Effector memory CD8-positive, alpha-beta T cell (primary cell): Measurements from ENCODE around the gene CACNA2D3.

Source experiments
- ATAC-seq: fragments of 150-1000 bp; cut with Tn5 transposase; replicated peaks from 2 replicates; pipeline ENCODE4 v1.10.0; 2021; ENCODE audit warnings: mild to moderate bottlenecking, moderate library complexity
- DNase-seq, 3 experiments: peaks; one replicate each; pipeline ENCODE4 v3.0.0; 2021
- H3K27ac Mint-ChIP-seq, 2 donors: one replicate each; pipeline ENCODE4 v1.8.0; 2022; ENCODE audit warnings: mild to moderate bottlenecking in 2 of 2, mixed read lengths in 2 of 2, moderate library complexity in 2 of 2
- H3K27me3 Mint-ChIP-seq, 2 donors: one replicate each; pipeline ENCODE4 v1.8.0; 2022; ENCODE audit warnings: mixed read lengths in 2 of 2
- H3K36me3 Mint-ChIP-seq: one replicate; pipeline ENCODE4 v1.8.0; 2022; ENCODE audit warnings: mild to moderate bottlenecking, moderate library complexity, mixed read lengths; ENCODE audit not compliant: insufficient read depth
- H3K4me1 Mint-ChIP-seq, 2 donors: one replicate each; pipeline ENCODE4 v1.8.0; 2022; ENCODE audit warnings: low read depth in 2 of 2, mixed read lengths in 2 of 2
- H3K4me3 Mint-ChIP-seq, 2 donors: one replicate each; pipeline ENCODE4 v1.8.0; 2022; ENCODE audit warnings: mild to moderate bottlenecking in 2 of 2, mixed read lengths in 2 of 2, moderate library complexity in 2 of 2
- H3K9me3 Mint-ChIP-seq, 2 donors: one replicate each; pipeline ENCODE4 v1.8.0; 2022; ENCODE audit warnings: mixed read lengths in 2 of 2

The CACNA2D3 gene

DNA sequence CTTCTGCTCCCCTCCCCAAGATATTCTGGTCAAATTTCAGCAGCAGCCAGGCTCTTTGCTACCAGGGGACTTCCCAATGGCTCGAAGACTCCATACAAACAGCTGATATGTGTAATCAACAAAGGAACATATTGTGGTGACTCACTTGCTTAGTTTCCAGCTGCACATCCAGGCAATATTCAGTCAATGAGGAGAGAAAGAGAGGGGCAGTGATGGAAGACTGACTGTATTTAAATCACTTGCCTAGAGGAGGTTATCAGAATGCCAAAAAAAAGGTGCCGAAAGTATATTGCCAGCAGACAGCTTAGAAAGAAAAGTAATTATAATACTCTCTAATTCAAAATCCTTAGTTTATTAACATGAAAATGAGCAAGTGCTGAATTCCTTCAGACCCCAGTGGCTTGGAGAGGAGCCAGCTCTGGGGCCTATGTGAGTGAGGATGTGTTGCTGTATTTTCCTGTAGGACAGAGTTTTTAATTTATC lies 569.0 kb downstream of the CACNA2D3 start:
- no peaks in the 10 kb centered on the region for H3K27me3 Mint-ChIP-seq
- H3K36me3 Mint-ChIP-seq: no peaks in the 10 kb centered on the region
- peaks cover 4 to 10% of the 10 kb centered on the region in 2 donors for H3K9me3 Mint-ChIP-seq
- no peak overlapping the region for H3K4me3 Mint-ChIP-seq
- no peak for ATAC-seq
- no peak for DNase-seq
- H3K4me1 Mint-ChIP-seq: no peaks in the 10 kb centered on the region
- H3K27ac Mint-ChIP-seq: no peak overlapping the region

DNA sequence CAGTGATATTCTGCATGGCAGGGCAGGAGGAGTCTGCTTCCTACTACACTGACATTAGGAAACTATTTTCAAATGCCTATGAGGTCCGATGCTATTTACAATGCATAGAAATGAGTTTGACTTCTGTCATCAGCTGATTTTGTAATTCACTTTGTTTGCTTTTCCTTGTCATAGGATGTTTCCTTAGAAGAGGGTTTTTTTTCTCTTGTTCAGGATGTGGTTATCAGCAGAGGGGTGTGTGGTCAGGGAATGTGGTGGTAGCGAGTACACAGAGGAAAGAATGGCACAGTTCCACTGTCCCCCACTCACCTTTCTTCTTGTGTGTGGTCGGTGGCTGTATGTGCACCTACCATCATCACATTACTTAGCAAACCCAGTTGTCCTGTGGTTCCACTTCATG lies 574.0 kb downstream of the CACNA2D3 start:
- ATAC-seq (no peak), DNase-seq (no peak)
- Mint-ChIP-seq H3K27ac (no peak overlapping the region), H3K9me3 (peaks cover under 1 to 8% of the 10 kb centered on the region in 2 donors), H3K4me1 (no peaks in the 10 kb centered on the region), H3K27me3 (no peaks in the 10 kb centered on the region), H3K4me3 (no peak overlapping the region), H3K36me3 (no peaks in the 10 kb centered on the region)

DNA sequence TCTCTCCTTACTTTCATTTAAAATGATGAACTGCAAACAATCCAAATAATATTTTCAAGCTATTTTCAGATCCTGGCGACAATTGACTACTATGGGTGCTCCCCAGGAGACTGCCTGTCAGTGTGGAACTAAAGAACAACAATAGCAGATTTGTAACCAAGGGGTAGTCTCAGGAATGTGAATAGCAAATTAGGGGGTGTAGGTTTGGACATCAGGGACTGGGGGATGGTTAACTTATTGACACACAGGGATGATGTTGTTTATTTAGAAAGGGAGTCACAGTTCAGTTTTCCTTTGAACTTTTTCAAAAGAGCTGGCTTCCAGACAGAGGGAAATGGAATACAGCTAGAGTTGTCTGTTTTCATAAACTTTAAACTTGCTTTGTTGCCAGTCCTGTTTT lies 575.7 kb downstream of the CACNA2D3 start:
- H3K27ac Mint-ChIP-seq: no peak overlapping the region
- ATAC-seq: no peak
- no peak for DNase-seq
- H3K9me3 Mint-ChIP-seq: peaks cover 0 to 8% of the 10 kb centered on the region in 2 donors
- no peak overlapping the region for H3K4me3 Mint-ChIP-seq
- H3K4me1 Mint-ChIP-seq: no peaks in the 10 kb centered on the region
- H3K36me3 Mint-ChIP-seq: no peaks in the 10 kb centered on the region
- no peaks in the 10 kb centered on the region for H3K27me3 Mint-ChIP-seq

DNA sequence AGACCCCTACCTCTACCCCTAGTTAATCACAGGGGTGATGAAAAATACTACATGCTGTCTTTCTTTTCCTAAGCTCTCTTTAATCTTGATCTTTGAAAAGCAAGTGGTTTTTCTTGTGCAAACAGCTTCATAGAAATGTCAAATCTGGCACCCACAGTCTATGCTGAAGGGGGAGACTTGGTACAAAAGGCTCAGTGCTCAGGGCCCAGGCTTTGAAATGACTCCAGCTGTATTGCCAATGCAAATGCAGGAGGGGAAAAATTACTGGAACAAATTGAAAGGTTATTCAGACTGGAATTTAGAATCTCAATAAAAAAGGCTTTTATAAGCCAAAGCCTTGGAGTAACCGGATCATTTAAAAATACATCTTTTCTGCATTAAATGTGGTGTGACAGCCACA lies 581.6 kb downstream of the CACNA2D3 start:
- DNase-seq: no peak
- Mint-ChIP-seq H3K4me3 (no peak overlapping the region), H3K9me3 (peaks cover 0 to 6% of the 10 kb centered on the region in 2 donors), H3K4me1 (no peaks in the 10 kb centered on the region), H3K36me3 (no peaks in the 10 kb centered on the region), H3K27ac (no peak overlapping the region), H3K27me3 (no peaks in the 10 kb centered on the region)
- no peak for ATAC-seq

DNA sequence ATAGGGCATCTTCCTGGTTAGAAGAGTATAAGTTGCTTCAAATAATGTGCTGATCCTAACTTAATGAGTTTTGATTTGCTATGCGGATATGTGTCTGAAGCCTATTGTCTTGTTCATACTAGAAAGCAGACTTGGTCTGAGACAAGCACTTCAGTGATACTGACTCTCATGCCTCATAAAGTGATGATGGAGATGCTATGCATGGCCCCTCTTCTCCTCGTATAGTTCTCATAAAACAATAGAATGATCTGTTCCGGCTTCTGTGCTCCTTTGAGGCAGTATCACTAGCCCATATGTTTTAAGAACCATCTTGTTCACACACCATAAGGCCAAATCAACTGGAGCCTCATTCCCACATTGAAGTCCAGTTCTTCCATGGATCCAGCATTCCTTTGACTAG lies 583.4 kb downstream of the CACNA2D3 start:
- Mint-ChIP-seq H3K9me3 (peaks cover 0 to 8% of the 10 kb centered on the region in 2 donors), H3K27ac (no peak overlapping the region), H3K27me3 (no peaks in the 10 kb centered on the region), H3K36me3 (no peaks in the 10 kb centered on the region), H3K4me1 (no peaks in the 10 kb centered on the region), H3K4me3 (no peak overlapping the region)
- ATAC-seq (no peak), DNase-seq (no peak)

DNA sequence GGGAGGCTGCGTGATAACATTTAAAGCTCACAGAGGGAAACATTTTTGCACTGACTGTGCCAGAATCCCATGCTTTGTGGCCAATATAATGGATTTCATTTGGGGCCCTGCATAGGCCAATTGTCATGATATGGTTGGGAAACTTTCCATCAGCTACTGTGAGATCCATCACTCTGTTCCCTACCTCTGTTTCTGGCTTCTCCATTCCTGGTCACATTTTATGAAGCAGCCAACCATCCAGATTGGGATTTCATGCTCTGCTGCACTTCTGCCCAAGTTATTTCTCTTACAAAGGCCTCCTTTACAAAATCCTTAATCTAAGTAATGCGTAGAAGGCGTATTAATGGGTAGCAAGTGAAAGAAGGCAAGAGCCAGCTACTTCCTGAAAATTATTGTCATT lies 584.4 kb downstream of the CACNA2D3 start:
- no peak overlapping the region for H3K27ac Mint-ChIP-seq
- H3K27me3 Mint-ChIP-seq: no peaks in the 10 kb centered on the region
- no peak overlapping the region for H3K4me3 Mint-ChIP-seq
- no peak for ATAC-seq
- H3K36me3 Mint-ChIP-seq: no peaks in the 10 kb centered on the region
- no peak for DNase-seq
- no peaks in the 10 kb centered on the region for H3K4me1 Mint-ChIP-seq
- peaks cover 0 to 8% of the 10 kb centered on the region in 2 donors for H3K9me3 Mint-ChIP-seq

DNA sequence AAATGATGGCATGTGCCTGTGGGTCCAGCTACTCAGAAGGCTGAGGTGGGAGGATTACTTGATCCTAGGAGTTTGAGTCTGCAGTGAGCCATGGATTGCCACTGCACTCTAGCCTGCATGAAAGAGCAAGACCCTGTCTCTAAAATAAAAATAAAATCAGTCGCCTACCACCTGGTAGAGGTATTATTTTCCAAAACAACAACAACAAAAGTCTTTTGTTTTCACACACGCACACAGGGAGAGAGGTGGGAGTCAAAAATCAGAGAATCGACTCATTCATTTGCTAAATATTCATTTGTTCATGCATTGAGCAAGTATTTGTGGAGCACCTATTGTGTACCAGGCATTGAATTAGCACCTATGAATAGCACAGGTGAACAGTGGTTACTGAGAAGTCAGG lies 587.4 kb downstream of the CACNA2D3 start:
- no peak overlapping the region for H3K27ac Mint-ChIP-seq
- DNase-seq: no peak

DNA sequence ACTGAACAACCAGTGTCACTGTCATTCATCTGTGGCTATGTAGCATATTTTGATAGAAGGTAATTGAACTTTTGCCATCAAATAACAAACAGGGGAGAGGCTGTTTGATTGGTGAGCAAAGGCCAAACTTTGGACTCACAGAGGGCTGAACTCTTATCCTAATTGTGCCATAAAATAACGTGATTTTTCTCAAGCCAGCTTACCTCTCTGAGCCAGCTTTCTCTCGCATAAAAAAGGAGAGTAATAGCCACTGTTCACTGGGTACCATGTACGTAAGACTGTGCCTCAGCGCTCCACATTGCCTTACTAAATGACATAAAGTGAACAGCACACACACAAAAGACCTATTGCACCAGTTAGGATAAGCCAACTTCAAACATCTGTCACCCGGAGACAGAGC lies 588.6 kb downstream of the CACNA2D3 start:
- ATAC-seq: no peak
- Mint-ChIP-seq H3K4me3 (no peak overlapping the region), H3K4me1 (no peaks in the 10 kb centered on the region), H3K27me3 (no peaks in the 10 kb centered on the region), H3K36me3 (no peaks in the 10 kb centered on the region), H3K9me3 (peaks cover 9 to 10% of the 10 kb centered on the region in 2 donors), H3K27ac (no peak overlapping the region)
- DNase-seq: no peak

More for the DNA sequence above, 587.4 kb downstream of the CACNA2D3 start:
- Mint-ChIP-seq H3K36me3 (no peaks in the 10 kb centered on the region), H3K9me3 (peaks cover 9 to 13% of the 10 kb centered on the region in 2 donors), H3K27me3 (no peaks in the 10 kb centered on the region), H3K4me1 (no peaks in the 10 kb centered on the region), H3K4me3 (no peak overlapping the region)
- ATAC-seq: no peak

DNA sequence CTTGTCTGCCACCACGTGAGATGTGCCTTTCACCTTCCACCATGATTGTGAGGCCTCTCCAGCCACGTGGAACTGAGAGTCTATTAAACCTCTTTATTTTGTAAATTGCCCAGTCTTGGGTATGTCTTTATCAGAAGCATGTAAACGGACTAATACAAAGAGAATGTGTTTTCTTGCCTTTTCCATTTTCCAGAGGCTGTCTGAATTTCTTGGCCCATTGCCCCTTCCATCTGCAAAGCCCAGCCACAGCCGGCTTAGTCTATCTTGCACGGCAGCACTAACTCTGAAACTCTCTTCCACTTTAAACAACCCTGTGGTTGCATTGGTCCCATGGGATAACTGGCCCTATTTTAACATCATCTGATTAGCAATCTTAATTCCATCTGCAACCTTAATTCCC lies 590.2 kb downstream of the CACNA2D3 start:
- Mint-ChIP-seq H3K4me3 (no peak overlapping the region), H3K9me3 (peaks cover 9% of the 10 kb centered on the region in 2 donors), H3K27ac (no peak overlapping the region), H3K36me3 (no peaks in the 10 kb centered on the region), H3K27me3 (no peaks in the 10 kb centered on the region), H3K4me1 (no peaks in the 10 kb centered on the region)
- DNase-seq (no peak), ATAC-seq (no peak)

DNA sequence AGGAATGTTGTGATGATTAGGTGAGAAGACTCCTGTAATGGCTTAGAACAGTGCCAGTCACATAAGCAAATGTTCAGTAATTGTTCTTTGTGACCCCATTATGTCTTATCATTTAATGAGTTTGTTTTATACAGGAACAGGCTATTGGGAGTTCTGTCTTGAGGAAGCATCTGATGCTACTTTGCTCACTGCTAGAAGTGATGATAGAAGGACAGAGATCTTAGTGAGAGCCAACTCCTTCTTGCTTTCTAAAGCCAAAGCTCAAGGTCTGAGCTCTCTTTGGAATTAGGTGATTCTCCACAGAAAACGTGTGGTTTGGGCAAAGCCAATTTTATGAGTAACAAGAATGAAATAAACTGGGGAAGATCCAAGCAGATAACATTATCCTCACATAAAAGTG lies 590.7 kb downstream of the CACNA2D3 start:
- no peak for ATAC-seq

DNA sequence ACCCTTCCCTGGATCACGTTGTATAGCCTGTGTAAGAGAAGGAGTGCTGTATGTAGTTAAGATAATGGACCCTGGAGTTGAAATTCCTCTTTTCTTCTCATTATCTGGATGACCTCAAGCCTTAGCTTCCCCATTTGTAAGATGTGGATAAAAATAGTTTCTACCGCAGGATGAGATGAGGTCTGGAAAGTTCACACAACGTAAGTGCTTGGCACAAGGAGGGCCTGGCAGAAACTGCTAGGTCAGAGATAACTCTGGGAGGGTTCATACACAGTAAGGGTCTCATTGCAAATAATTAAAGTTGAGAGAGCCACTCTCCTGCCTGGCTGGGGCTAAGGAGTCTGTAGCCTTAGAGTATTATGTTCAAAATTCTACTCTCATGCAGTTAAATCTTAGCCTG lies 591.1 kb downstream of the CACNA2D3 start:
- H3K36me3 Mint-ChIP-seq: no peaks in the 10 kb centered on the region
- H3K27me3 Mint-ChIP-seq: no peaks in the 10 kb centered on the region
- H3K4me3 Mint-ChIP-seq: no peak overlapping the region
- peaks cover 7 to 9% of the 10 kb centered on the region in 2 donors for H3K9me3 Mint-ChIP-seq
- DNase-seq (no peak), ATAC-seq (no peak)
- H3K27ac Mint-ChIP-seq: no peak overlapping the region
- no peaks in the 10 kb centered on the region for H3K4me1 Mint-ChIP-seq

More for the DNA sequence above, 590.7 kb downstream of the CACNA2D3 start:
- no peaks in the 10 kb centered on the region for H3K4me1 Mint-ChIP-seq
- H3K27ac Mint-ChIP-seq: no peak overlapping the region
- H3K4me3 Mint-ChIP-seq: no peak overlapping the region
- no peak for DNase-seq
- H3K9me3 Mint-ChIP-seq: peaks cover 7 to 9% of the 10 kb centered on the region in 2 donors
- no peaks in the 10 kb centered on the region for H3K36me3 Mint-ChIP-seq
- H3K27me3 Mint-ChIP-seq: no peaks in the 10 kb centered on the region

DNA sequence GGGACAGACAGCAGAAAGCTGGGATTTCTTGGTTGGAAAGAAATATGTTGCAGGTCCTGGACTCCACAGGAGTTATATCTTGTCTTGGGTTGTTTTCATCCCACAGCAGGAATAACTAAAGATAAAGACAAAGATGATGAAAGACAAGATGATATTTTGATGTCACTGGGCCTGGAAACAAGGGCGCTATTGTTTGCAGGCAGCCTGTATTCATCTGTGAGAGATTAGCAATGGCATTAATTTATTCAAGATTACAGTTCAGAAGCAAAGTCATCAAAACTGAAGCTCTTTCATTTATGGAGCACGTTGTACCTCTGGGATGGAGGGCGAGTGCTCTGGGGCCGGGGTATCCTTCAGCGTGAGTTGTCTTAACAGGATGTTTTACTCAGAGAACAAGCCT lies 591.7 kb downstream of the CACNA2D3 start:
- Mint-ChIP-seq H3K9me3 (peaks cover 7 to 9% of the 10 kb centered on the region in 2 donors), H3K4me1 (no peaks in the 10 kb centered on the region), H3K36me3 (no peaks in the 10 kb centered on the region), H3K27ac (no peak overlapping the region), H3K4me3 (no peak overlapping the region), H3K27me3 (no peaks in the 10 kb centered on the region)
- DNase-seq (no peak), ATAC-seq (no peak)

DNA sequence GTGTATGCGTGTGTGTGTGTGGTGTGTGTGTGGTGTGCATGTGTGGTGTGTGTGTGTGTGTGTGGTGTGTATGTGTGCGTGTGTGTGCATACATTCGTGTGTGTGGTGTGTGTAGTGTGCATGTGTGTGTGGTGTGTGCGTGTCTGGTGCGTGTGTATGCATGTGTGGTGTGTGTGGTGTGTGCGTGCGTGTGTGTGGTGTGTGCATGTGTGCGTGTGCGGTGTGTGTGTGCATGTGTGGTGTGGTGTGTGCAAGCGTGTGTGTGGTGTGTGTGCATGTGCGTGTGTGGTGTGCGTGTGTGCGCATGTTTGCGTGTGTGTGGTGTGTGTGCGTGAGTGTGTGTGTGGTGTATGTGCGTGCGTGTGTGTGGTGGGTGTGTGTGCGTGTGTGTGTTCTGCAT lies 595.2 kb downstream of the CACNA2D3 start:
- DNase-seq (no peak), ATAC-seq (no peak)
- Mint-ChIP-seq H3K4me1 (no peaks in the 10 kb centered on the region), H3K9me3 (peaks cover 5 to 7% of the 10 kb centered on the region in 2 donors), H3K36me3 (no peaks in the 10 kb centered on the region), H3K27ac (no peak overlapping the region), H3K4me3 (no peak overlapping the region), H3K27me3 (no peaks in the 10 kb centered on the region)

DNA sequence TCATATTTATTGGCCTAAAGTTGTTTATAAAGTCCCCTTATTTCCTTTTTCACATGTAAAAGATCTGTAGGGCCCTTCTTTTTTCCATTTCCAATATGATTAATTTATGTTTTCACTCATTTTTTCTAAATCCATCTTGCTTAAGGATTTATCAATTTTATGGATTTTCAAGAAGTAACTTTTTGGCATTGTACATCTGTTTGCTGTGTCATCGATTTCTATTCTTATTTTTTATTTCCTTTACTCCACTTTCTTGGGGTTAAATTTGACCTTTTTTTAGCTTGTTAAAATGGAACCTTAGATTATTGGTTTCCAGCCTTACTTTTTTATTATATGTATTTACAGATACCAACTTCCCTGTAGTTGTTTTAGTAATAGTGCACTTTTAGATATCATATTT lies 597.6 kb downstream of the CACNA2D3 start:
- H3K27me3 Mint-ChIP-seq: no peaks in the 10 kb centered on the region
- peaks cover 0 to 6% of the 10 kb centered on the region in 2 donors for H3K9me3 Mint-ChIP-seq
- H3K36me3 Mint-ChIP-seq: no peaks in the 10 kb centered on the region
- no peak for DNase-seq
- no peak overlapping the region for H3K27ac Mint-ChIP-seq
- no peak for ATAC-seq
- H3K4me3 Mint-ChIP-seq: no peak overlapping the region
- H3K4me1 Mint-ChIP-seq: no peaks in the 10 kb centered on the region

DNA sequence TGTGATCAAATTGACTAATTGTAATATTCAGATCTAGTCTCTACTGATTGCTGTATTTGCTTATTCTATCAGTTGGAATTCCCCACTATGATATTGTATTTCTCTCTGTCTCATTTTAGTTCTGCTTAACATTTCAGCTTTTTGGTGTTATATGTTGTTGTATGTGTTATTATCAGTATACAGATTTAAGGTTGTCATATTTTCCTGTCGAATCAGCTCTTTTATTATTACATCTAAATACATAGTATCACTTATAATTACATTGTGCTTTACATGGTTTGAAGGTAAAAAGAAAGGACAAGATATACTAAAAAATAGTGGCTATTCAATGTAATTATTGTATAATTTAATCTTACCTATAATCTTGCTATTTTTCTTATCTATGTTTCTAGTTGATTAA lies 598.3 kb downstream of the CACNA2D3 start:
- no peak for ATAC-seq
- H3K9me3 Mint-ChIP-seq: peaks cover 0 to 8% of the 10 kb centered on the region in 2 donors

More for the DNA sequence above, 598.3 kb downstream of the CACNA2D3 start:
- no peak for DNase-seq
- no peaks in the 10 kb centered on the region for H3K27me3 Mint-ChIP-seq
- H3K36me3 Mint-ChIP-seq: no peaks in the 10 kb centered on the region
- no peak overlapping the region for H3K27ac Mint-ChIP-seq
- no peak overlapping the region for H3K4me3 Mint-ChIP-seq
- no peaks in the 10 kb centered on the region for H3K4me1 Mint-ChIP-seq
